ENCODE data around the gene ACOD1. TPM values are rescaled to one million over a fixed set of nuclear protein-coding genes. Genes with fewer than 3 reads are reported as not detected.

Gene ACOD1
- total RNA-seq, 1 experiment from 2014 or later: not detected

Other genes with a start within 250 kb of the ACOD1 start
- 1.2 and 1.3 TPM in 2 replicates for gene KCTD12, start 62.1 kb upstream of the ACOD1 start, total RNA-seq (2014; rRNA removed; shearing (Covaris generic))
- 25.3 and 25.9 TPM in 2 replicates for gene CLN5, start 43.6 kb downstream of the ACOD1 start, total RNA-seq (2014; rRNA removed; shearing (Covaris generic))
- gene FBXL3, start 78.6 kb downstream of the ACOD1 start, total RNA-seq (2014; rRNA removed; shearing (Covaris generic)): 38.3 and 57.5 TPM in 2 replicates

Data from SJSA1 (cell line).